HG02852 (cell line): Measurements from ENCODE around the gene SLIT3.

Experiments
- ATAC-seq: cut with Tn5 transposase; IDR thresholded peaks from one replicate; pipeline ENCODE4 v1.9.1; 2021; ENCODE audit warnings: mild to moderate bottlenecking, moderate library complexity; ENCODE audit not compliant: unreplicated experiment

Gene SLIT3

DNA sequence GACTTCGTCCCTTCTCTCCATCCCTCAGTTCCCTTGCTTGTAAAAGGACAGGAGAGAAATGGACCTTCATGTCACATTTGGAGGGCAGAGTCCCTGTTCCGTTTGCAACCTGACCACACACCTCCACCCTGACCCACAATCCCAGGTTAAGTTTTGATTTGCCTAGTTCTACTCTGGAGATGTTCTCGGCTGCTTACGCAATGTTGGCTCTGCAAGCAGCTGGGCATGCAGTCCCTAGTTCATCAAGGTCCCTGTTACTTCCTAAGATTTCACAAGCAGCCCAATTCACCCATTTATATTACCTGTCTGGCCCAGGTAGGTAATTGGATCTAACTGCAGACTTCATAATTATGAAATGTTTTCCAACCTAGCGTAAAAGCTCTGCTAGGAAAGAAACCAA is 28.8 kb downstream of the SLIT3 start:
- ATAC-seq: no peak

DNA sequence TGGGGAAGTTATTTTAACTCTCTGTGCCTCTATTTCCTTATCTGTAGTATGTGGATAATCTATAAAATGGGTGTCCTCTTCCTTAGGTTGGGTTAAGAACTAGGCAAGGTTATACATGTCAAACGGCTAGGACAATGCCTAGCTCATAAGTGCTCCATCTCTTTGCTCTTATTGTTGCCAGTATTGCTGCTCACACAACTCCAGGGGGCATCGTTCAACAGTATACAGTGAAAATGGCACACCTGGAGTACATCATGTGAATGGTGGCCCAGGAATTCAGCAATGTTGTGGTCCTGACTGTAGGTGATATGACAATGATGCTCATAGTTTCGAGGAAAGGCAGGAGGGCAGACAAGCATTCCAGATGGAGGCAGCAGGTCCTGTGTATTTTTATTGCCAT is 30.1 kb downstream of the SLIT3 start:
- no peak for ATAC-seq

DNA sequence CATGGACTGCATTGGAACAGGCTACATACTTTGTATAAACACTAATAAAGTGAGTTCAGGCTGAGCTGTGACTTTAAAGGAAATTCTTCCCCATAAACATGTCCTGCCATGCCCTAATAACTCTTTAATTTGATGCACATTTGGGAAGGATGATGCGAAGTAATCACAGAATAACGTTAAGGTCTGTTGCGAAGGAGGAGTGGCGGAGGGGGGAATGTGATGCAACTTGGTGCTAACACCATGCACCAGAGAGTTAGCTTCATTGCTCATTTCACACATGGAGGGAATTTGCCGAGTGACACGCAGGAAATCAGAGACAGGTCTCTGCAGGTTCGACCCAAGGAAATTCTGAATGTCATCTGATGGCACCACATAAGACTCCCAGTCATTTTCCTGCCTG is 32.9 kb downstream of the SLIT3 start:
- ATAC-seq: no peak

DNA sequence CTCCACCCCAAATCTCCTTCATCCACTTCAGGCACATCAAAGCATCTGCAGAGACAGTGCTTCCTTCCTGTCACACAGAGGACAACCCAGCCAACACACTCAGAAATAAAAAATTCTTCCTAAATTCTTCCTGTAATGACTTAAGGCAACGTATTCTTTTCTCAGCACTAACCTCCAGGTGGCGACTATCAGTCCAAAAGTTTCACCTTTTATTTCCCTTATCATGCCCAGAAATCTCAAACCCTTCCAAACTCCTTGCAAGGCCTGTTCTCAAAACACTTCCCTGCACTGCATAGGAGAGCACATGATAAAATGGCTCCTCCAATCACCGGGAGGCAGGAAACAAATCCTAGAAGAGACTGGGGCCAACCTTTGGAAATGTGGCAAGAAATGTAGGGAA is 35.1 kb downstream of the SLIT3 start:
- no peak for ATAC-seq

DNA sequence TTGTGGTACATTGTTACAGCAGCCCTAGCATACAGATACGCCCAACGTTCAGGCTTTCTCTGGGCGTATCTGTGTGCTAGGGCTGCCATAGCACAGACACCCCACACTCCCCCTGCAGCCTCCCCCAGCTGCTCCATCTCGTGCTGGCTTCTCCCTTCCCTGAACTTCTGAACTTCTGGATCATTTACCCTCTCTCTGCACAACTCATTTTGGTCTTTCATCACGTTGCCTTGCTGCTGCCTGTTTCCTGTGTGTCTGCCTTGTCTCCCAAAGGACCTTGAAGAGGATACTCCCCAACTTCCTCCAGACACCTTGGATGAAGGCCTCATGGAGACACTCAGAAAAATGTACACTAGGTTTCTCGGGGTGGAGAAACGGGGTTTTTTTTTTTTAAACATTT is 37.3 kb downstream of the SLIT3 start:
- no peak for ATAC-seq

DNA sequence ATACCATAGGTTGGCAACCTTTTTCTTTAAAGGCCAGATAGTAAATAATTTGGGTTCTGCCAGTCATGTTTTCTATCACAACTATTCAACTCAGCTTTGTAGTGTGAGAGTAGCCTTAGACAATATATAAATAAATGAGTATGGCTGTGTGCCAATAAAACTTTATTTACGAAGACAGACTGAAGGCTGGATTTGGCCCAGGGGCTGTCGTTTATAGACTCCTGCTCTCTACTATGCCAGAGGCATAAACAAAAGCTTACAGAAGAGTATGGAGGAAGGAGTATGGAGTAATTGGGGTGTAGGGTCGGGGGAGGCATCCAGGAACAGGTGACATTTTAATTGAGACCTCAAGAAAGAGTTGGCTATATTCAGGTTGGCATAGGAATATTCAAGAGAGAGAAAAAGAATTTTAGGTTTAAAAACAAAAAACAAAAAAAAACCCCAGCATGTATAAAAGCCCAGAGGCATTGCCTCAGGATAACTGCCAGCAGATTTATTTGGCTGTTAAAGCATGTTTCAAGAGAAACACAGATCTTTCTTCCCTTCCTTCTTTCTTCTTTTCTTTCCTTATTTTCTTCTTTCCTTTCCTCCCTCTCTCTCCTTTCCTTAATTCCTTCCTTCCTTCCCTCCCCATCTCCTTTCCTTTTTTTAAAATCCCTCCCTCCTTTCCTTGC is 39.9 kb downstream of the SLIT3 start:
- ATAC-seq: no peak

DNA sequence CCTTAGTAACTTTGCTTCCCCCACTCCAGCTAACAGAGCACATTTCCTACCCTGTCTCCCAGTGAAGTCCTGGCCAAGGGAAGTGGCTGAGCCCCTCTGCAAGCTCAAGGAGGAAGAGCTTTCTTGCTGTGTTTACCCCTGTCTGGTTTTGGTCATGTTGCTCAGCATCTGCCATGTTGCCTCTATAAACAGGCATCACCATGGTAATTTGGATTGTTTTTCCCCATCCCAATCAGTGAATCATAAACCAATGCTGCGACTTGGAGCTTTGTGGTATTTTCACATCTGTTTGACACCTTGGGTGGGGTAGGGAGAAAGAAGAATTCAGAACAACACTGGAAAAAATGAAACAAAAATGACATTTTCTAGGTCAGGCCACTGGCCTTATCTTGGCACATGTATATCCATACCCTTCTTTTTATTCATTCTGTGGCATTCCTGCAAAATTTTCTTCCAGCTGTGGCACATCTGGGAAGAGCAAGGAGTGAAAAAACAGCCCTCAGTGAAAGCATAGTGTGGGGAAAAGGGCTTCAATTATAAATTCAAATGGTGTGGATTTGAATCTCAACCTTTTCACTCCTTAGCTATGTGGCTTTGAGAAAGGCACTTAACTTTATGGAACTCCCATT is 42.5 kb downstream of the SLIT3 start:
- no peak for ATAC-seq

DNA sequence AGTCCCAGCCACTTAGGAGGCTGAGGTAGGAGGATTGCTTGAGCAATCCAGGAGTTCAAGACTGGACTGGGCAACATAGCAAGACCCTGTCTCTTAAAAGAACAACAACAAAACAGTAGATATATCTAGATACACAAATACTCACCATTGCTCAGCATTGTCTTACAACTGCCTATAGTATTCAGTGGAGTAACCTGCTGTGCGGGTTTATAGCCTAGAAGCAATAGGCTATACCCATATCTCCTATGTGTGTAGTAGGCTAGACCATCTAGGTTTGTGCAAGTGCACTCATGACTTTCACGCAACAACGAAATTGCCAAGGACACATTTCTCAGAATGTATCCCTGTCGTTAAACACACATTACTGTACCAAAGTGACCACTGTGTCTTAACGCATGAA is 44.7 kb downstream of the SLIT3 start:
- no peak for ATAC-seq

DNA sequence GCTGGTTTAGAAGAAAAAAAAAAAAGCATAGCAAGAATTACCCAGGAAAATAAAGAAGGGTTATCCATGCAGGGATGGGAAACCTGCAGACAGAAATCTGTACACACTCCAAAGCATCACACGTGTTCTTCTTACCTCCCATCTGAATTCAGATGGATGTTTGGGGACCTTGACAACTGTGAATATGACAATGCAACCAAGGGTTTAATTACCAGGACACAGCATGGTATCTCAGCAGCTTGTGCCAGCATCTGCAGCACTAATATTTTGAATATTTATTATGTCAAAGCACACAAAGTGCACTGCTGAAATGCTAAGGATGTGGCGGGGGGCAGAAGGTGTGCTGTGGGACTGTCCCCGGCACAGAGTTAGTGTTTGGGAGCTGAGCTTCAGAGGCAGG is 47.9 kb downstream of the SLIT3 start:
- ATAC-seq: no peak

DNA sequence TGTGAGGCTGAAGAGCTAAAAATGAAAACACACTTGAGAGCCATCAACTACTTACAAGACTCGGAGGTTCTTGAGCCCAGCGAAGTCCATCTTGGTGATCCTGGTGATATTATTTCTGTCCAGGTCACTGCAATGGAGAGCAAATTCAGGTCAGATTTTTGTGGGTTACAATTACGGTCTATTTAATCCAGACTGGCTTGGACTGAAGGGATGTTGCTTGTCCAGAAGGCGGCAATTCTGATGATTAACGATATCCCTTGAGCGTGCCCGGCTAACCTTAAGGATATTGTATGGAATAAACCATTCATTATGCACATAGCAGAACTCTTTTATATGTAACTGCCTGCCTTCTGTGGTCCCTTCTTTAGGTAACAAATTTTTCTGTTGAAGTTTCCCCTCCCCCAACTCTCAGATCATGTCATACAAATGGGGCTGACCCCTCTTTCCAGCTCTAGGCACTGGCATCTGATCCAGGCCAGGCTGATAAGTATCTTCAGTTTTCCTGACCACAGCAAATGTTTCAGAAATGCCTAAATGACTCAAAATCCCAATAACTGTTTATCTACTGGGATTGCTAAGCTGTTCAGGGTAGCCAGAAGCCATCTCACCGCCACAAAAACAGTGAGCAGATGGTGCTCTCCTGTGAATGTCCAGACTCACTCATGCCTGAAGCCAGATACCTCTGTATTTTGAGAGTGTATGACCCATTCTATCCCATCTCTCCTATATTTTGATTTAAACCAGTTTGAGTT is 49.4 kb downstream of the SLIT3 start:
- no peak for ATAC-seq

DNA sequence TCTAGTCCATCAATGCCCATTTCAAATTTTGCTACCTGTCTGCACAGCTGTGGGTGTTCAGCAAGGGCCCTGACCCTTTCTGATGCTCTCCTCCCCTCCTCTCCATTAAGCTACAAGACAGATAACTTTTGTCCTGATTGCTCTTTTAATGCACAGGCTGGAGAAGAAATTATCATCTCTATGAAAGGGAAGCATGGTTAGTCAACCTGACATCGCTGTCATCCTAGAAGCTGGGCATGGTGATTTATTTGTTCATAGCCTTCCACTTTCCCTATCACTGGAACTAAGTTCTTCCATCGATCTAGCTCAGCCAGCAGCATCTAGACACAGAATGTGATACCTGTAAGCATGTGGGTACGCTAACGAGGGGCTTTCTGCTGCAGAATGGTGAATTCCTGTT is 50.1 kb downstream of the SLIT3 start:
- ATAC-seq: no peak

DNA sequence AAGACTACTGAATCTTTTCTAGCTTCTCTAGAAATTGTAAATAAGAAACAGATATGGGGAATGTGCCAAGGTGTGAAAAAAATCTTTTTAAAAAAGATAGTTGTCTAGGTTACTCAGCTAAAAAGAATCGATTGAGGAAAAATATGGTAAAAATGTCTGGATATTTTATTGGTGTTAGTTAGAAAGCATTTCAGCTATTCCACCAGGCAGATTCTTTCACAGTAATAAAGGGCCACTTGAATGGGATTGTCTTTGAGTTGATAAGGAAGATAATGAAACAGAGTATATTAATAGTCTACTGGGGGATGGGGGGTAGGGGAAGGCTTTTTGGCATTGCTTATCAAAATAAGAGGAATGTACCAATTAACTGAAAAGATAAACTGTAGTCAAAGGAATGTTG is 51.9 kb downstream of the SLIT3 start:
- ATAC-seq: no peak

DNA sequence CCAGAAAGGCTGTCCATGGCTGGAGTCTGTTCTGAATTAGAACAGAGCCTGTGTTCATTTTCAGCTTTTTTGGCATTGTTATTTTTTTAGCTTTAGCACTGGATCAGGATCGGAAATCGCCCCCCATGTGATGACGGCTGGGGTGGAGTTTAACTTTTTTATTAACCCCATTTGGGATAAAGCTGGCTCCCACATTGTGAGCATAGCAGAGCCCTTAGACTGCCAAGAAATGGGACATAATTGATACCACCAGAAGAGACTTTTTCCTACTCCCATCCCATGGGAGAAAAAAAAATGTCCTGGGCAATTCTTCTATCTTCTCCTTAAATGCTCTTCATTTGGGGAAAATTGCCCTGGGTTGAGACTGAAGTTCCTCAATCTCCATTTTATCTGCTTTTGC is 52.4 kb downstream of the SLIT3 start:
- ATAC-seq: no peak

DNA sequence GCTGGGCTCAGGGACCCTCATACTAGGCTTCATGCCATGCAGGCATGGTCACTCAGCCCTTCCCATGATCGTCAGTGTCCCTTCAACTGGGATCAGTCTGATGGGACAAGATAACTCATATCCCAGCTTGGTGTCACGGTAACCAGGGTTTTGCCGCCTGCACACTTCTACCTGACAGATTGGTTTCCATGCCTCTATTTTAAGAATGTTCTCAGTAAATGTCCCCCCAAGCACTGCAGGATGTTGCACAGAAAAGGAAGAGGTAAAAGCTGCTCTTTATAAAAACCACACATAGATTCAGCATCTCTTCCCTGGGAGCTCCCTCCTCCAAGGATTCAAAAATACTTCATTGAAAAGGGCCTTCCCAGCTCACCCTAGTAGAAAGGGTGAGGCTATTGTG is 56.1 kb downstream of the SLIT3 start:
- ATAC-seq: no peak

DNA sequence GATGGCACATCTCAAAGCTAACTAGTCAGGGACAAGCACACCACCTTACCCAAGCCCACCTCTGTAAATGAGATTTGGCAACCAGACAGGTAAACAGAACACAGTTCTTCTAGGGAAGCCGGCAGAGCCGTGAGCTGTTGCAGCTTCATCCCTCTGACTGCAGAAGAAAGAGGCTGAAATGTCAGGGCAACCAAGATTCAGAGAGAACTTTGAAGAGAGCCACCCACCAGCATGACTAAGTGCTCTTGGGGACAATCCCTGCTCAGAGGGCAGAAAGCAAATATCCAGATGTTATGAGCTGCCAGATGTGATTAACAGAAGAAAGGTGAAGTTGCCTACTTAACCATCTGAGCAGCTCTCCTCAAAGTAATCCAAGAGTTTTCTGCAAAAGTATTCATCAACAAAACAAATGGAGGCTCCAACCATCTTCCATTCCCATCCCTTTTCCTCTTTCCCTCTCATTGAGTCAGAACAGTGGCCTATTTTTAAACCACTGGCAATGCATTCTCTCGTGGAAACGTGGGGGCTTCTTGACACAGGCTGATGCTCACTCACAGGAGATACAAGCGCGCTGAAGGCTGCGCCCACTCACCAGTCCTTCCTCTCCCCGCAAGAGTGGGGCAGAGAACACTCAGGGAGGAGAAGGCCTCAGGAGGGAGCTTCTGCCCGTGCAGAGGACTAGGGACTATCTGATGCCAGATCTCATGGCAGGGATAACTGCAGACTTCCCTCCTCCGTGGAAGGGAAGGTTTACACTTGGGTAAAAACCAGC is 57.1 kb downstream of the SLIT3 start:
- ATAC-seq: no peak

DNA sequence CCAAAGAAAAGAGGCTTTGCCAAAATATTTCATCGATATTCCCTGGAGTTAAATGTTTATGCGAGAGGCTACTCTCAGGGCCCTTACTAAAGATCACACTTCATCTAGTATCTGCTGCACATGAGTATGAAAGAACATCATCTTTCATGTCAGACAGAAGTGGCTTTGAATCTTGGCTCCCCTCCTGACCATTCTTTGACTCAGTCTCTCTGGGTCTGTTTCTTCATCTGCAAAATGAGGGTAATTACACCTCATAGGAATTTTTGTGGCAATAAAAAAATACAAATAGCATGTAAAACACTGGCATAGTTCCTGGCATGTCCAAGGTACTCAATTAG is 58.1 kb downstream of the SLIT3 start:
- no peak for ATAC-seq

DNA sequence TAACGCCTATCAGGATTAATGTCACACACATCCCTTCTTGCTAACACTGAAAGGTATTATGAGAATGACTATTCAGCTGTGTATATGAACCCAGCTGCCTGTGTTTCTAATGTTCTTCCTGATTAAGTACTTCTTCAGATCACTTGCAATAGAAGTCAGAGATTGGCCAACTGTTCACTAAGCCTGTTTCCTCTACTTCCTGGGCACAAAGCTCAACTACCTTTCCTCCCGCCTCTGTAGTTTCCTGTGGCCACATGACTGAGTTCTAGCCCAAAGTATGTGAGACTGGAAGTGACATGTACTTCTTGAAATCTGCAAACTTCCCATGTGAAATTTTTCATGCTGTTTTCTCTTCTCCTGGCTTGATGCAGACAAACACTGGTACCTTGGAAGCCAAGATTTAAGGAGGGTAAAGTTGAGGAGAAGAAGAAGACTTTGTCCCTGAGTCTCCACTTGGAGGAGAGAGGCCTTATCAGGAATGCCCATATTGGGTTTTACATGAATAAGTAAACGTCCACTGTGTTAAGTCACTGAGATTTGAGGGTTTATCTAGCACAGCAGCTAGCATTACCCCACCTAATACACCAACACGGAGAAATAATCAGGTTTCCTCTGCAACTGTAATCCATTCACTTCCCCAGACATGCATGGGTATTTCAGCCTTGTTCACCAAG is 58.6 kb downstream of the SLIT3 start:
- no peak for ATAC-seq

DNA sequence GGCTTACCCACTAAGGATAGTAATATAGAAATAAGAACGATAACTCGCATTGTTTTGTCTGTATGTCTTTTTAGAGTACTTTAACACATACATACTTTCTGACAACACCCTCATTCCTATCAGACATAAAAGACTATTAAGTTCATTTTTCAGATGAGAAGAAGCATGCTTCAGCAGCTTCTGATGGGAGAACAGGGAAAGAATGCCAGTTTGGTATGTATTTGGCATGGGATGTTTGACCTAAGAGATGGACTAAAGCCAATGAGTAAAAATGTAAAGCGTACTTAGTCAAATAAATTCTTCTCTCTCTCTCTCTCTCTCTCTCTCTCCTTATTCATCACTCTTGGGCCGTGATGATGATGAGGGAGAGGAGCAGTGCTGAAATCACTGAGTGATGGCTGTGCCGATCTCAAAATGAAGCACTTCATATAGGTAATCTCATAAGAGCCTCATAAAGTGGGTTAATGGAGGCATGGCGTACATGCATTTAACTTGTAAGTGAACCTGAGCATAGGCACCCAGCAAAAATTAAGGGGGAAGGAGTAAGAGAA is 71.5 kb downstream of the SLIT3 start:
- no peak for ATAC-seq

DNA sequence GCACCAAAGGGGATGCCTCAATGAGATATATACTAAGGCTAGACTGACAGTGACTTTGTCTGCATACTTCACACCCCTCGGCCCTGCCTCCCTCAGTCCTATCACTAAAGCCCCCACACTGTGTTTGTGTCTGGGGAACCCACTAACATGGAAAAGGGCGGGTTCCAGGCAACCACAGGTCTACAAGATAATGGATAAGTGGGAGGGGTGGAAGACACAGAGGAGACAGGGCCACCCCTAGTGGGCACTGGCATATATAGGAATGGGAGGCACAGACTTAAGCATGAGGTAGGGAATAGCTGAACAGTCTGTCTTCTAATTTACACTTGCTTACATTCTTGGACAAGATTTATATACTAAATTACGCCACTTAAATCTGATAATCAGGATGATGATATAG is 74.0 kb downstream of the SLIT3 start:
- no peak for ATAC-seq

DNA sequence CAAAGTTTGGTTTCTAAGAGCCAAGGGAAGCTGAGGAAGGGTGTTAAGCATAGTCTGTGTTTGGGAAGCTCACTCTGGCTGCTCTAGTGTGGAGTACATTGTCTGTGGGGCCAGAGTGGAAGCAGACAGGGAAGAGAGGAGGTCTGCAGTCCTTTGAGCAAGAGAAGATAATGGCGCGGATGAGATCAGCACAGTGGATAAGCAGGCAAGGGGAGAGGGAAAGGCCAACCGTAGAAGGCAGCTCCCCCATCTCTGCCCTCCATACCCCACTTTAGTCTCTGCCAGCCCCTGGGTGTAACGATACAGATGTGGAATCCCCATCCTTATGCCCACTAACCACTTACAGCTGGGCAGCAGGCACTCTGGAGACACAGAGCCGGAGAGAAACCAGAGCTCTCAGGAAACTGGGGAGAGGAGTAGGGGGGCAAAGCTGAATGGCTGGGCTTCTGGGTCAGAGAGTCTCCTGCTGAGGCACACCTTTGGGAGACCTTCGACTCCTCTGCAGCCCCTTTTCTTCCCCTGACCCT is 75.0 kb downstream of the SLIT3 start:
- ATAC-seq: no peak

DNA sequence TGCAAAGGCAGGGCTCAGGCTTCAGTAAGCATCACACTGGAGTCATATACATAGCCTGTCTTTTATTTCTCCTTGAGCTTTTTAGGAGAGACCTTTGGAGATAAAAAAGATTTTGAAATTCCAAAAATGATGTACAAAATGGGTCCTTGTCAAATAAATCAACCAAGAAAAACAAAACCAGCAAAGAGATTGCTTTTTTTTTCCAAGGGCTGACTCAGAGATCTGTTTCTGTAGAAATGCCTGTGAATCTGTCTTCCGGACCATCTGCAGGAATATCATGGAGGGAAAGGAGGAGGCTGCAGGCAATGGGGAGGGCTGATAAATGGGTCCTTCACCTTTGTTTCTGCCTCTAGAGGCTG is 77.4 kb downstream of the SLIT3 start:
- ATAC-seq: no peak
